Mucosa of stomach (tissue), 1 donor: ENCODE results near the gene TLCD3B.

ENCODE experiments used
- H3K27me3 ChIP-seq: one replicate; pipeline ENCODE4 v1.7.0; 2013; ENCODE audit warnings: mild to moderate bottlenecking, low read length; ENCODE audit not compliant: control insufficient read depth, insufficient read depth
- H3K36me3 ChIP-seq: one replicate; pipeline ENCODE4 v1.7.0; 2013; ENCODE audit warnings: low read length; ENCODE audit not compliant: control insufficient read depth, insufficient read depth
- H3K4me1 ChIP-seq: one replicate; pipeline ENCODE4 v1.7.0; 2013; ENCODE audit warnings: mild to moderate bottlenecking, low read length; ENCODE audit not compliant: control insufficient read depth, insufficient read depth
- H3K4me3 ChIP-seq: one replicate; pipeline ENCODE4 v1.7.0; 2013; ENCODE audit warnings: low read length
- H3K9ac ChIP-seq: one replicate; pipeline ENCODE4 v1.7.0; 2013; ENCODE audit warnings: mild to moderate bottlenecking, low read length, moderate library complexity
- H3K9me3 ChIP-seq: one replicate; pipeline ENCODE4 v1.7.0; 2013; ENCODE audit warnings: mild to moderate bottlenecking, low read length, moderate library complexity; ENCODE audit not compliant: control insufficient read depth
- donor health status: Pancreatic carcinoma.

The TLCD3B gene

DNA sequence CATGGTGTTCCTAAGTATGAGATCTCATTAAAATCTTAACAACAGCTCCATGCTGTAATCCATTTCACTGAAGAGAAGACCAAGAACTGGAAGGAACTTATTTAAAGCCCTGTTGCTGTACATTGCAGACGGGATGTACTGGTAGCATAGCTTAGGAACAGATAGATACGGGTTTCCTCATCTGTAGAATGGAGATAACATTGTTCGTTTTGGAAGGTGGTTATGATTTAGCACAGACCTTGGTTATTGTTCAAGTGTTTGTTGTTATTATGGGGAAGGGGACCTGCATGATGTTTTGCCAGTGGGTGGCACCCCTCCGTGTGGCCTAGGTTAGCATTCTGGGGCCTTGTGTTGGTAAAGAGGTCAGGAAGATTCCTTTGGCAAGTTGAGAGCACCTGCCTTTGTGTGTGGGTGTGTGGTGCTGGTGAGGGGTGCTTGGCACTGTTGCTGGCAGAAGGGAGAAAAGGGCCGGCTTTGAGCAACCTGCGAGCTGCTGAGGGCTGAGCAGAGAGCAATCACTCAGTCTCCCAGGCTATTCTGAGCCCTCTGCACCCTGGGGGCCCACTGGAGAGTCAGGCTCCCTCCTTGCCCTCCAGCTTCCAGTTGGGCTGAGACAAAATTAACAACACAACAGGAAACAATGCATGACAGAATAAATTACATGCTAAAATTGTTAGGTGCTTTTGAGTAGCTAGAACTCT is 55.1 kb downstream of the TLCD3B start:
- Histone ChIP-seq H3K9ac (peak overlapping the region; percentile 15), H3K4me1 (peaks cover 25% of the 10 kb centered on the region), H3K36me3 (peaks cover 13% of the 10 kb centered on the region)

GRCh38 chr16:29975134-29975538 is 55.9 kb downstream of the TLCD3B start:
- H3K36me3 ChIP-seq = peaks cover 11% of the 10 kb centered on the region
- H3K9ac ChIP-seq = peak overlapping the region; percentile 96
- no peaks in the 10 kb centered on the region for H3K27me3 ChIP-seq
- H3K4me3 ChIP-seq = peak overlapping the region; percentile 84
- H3K4me1 ChIP-seq = peaks cover 25% of the 10 kb centered on the region
- H3K9me3 ChIP-seq = no peaks in the 10 kb centered on the region

More for the DNA sequence above, 55.1 kb downstream of the TLCD3B start:
- Histone ChIP-seq H3K9me3 (no peaks in the 10 kb centered on the region), H3K27me3 (no peaks in the 10 kb centered on the region), H3K4me3 (no peak overlapping the region)
